Measurements from ENCODE around the gene BICDL1. TPM values are rescaled to one million over a fixed set of nuclear protein-coding genes. Genes with fewer than 3 reads are reported as not detected.

Gene BICDL1
- total and polyA plus RNA-seq, 2 of the 4 experiments (the other 2 are of a cell fraction) = not detected

- Histone ChIP-seq H4K91ac (ENCODE audit: insufficient read depth, low read depth, low read length) (no peak overlapping the region), H2AK9ac (replicated peaks; ENCODE audit: low read depth, low read length, poor library complexity) (no peak overlapping the region), H2BK15ac (ENCODE audit: low read depth, low read length) (no peak overlapping the region), H3K36me3 (ENCODE audit: control insufficient read depth, insufficient read depth, low read length) (no peaks in the 10 kb centered on the region), H2AK5ac (ENCODE audit: low read depth, low read length) (no peak overlapping the region), H4K20me1 (ENCODE audit: insufficient read depth, low read length) (no peaks in the 10 kb centered on the region), H3K27ac (ENCODE audit: insufficient read depth, low read length) (no peak overlapping the region), H3K18ac (ENCODE audit: low read depth, low read length) (no peak overlapping the region), H3K79me1 (ENCODE audit: low read depth in 1 of 2, low read length in 2 of 2) (no peaks in the 10 kb centered on the region), H3K9me1 (ENCODE audit: insufficient read depth, low read length) (no peaks in the 10 kb centered on the region), H4K5ac (ENCODE audit: low read depth, low read length) (no peak overlapping the region), H3K9ac (ENCODE audit: low read depth, low read length) (no peak overlapping the region), H2AFZ (replicated peaks; ENCODE audit: low read length, poor library complexity) (no peak overlapping the region), H3K9me3 (ENCODE audit: control insufficient read depth, insufficient read depth, low read length) (no peaks in the 10 kb centered on the region), H3K56ac (ENCODE audit: extremely low read depth, insufficient read depth, low read length) (no peak overlapping the region), H3K14ac (replicated peaks; ENCODE audit: low read depth, low read length) (no peak overlapping the region), H3K4ac (ENCODE audit: low read depth, low read length) (no peak overlapping the region), H3K27me3 (ENCODE audit: control insufficient read depth, insufficient read depth, low read length) (peaks cover 35% of the 10 kb centered on the region), H3K4me1 (ENCODE audit: control insufficient read depth, insufficient read depth, low read length) (no peaks in the 10 kb centered on the region), H2BK120ac (ENCODE audit: low read depth, low read length) (no peak overlapping the region), H2BK5ac (ENCODE audit: low read depth, low read length, poor library complexity, severe bottlenecking) (no peak overlapping the region), H4K8ac (ENCODE audit: low read depth in 2 of 2, low read length in 2 of 2) (no peak overlapping the region), H3K23ac (ENCODE audit: low read depth, low read length) (no peak overlapping the region), H3K4me2 (ENCODE audit: low read depth, low read length) (no peak overlapping the region), H2BK20ac (ENCODE audit: low read depth, low read length) (no peak overlapping the region), H3K4me3 (ENCODE audit: insufficient read depth, low read depth, low read length) (no peak overlapping the region)
- no peak for DNase-seq
- no peak for ATAC-seq (ENCODE audit: low read depth)
- intact Hi-C loops (cut with micrococcal nuclease) = no loop called here
- dilution Hi-C loops (cut with HindIII; ENCODE audit: low sequenced_read_pairs, unreplicated experiment) = no loop called here
- in situ Hi-C loops (cut with MboI; ENCODE audit: low sequenced_read_pairs) = no loop called here
- TF ChIP-seq SMC3 (IDR thresholded peaks at IDR 0.05; ENCODE audit: low read depth, low read length) = no peak
- no peak for TF ChIP-seq CEBPB (IDR thresholded peaks at IDR 0.05; ENCODE audit: low read depth, low read length)
- no peak for TF ChIP-seq FOS (IDR thresholded peaks at IDR 0.05; ENCODE audit: low read depth, low read length)
- no peak for TF ChIP-seq CTCF (conservative IDR thresholded peaks at IDR 0.05; ENCODE audit: low read depth, low read length)
- no peak for TF ChIP-seq ELK1 (IDR thresholded peaks at IDR 0.05; ENCODE audit: borderline replicate concordance, low read depth, low read length)
- WGBS, 2 experiments (ENCODE audit: extremely low coverage in 2 of 2, insufficient read length in 1 of 2) = no CpG with 5 or more reads among the region's 5 CpGs
- POLR2A ChIA-PET (ENCODE audit: unreplicated experiment) = no interaction called here
- CTCF ChIA-PET = interaction anchor here (0.6 kb wide), 1 partner anchor 217 kb away, joined by 3 read pairs; no protein-coding TSS in a partner anchor
- no TSS peak for BruUV-seq (replicated peaks)
Observed at GRCh38 chr12:120069278-120069677, 80.2 kb downstream of the BICDL1 start.

Measured in IMR-90 (cell line).